Prostate gland (tissue), 2 donors: ENCODE measurements around the gene RTCA. TPM values are rescaled to one million over a fixed set of nuclear protein-coding genes. Genes with fewer than 3 reads are reported as not detected.

ENCODE experiments used
- DNase-seq: peaks from one replicate; pipeline ENCODE4 v3.0.0-alpha.2; 2019; ENCODE audit warnings: low spot score
- H3K27ac ChIP-seq, 2 donors: fragments of 200-600 bp; sonication (generic); 2 replicates each; pipeline ENCODE4 v1.5.1; 2017 to 2019
- H3K27me3 ChIP-seq: fragments of 200-600 bp; sonication (generic); replicated peaks from 2 replicates; pipeline ENCODE4 v1.5.1; 2019; ENCODE audit not compliant: insufficient read depth
- H3K36me3 ChIP-seq, 2 donors: fragments of 200-600 bp; sonication (generic); 1 replicate in 1 of 2; 2 replicates in 1 of 2; pipeline versions ENCODE4 v1.5.1 to v1.8.1; 2017 to 2019
- H3K4me1 ChIP-seq: fragments of 200-600 bp; sonication (generic); replicated peaks from 2 replicates; pipeline ENCODE4 v1.5.1; 2019
- H3K4me3 ChIP-seq, 2 donors: fragments of 200-600 bp; sonication (generic); 2 replicates each; pipeline ENCODE4 v1.5.1; 2017 to 2019
- H3K9me3 ChIP-seq: fragments of 200-600 bp; sonication (generic); 2 replicates; pipeline ENCODE4 v1.5.1; 2017
- CTCF ChIP-seq, 4 experiments: fragments of 200-600 bp in 2 of 4; fragments of 450-650 bp in 2 of 4; sonication (generic) in 2 of 4; IDR thresholded peaks; 1 replicate in 3 of 4; 2 replicates in 1 of 4; pipeline ENCODE4 v1.5.1; 2016 to 2019; ENCODE audit warnings: antibody characterized with exemption in 4 of 4, mild to moderate bottlenecking in 2 of 4, moderate library complexity in 2 of 4
- POLR2A ChIP-seq: fragments of 450-650 bp; IDR thresholded peaks from one replicate; pipeline ENCODE4 v1.6.1; 2016; ENCODE audit warnings: antibody characterized with exemption, mild to moderate bottlenecking
- POLR2AphosphoS5 ChIP-seq: sonication (generic); formaldehyde crosslinking; IDR thresholded peaks from one replicate; pipeline ENCODE4 v1.6.1; 2017; ENCODE audit warnings: antibody characterized with exemption
- WGBS: methylation state at CpG from one replicate; pipeline ENCODE4 v1.1.5; 2018; 5-methylcytosine and 5-hydroxymethylcytosine counted together
- intact Hi-C: fragments of 100-400 bp; cut with DNase I; formaldehyde crosslinking; loops from one replicate; pipeline ENCODE4 v1.14.2; 2022
- total RNA-seq, 2 donors: library from RNA; depleted of rRNA; stranded (reverse); fragments of >200 nt; gene quantifications; one replicate each; pipeline ENCODE4 v1.1.0, GENCODE V29; 2016

Gene RTCA
- total RNA-seq, 2 donors from 2014 or later = 19.8 to 22.4 TPM

- H3K27me3 ChIP-seq = no peaks in the 10 kb centered on the region
- H3K4me1 ChIP-seq = no peaks in the 10 kb centered on the region
- DNase-seq = no peak
- intact Hi-C loops = no loop called here
- no peak overlapping the region for H3K4me3 ChIP-seq
- H3K36me3 ChIP-seq = no peaks in the 10 kb centered on the region
- TF ChIP-seq CTCF (IDR thresholded peaks at IDR 0.05) (no peak), POLR2A (no peak), POLR2AphosphoS5 (no peak)
- H3K27ac ChIP-seq = no peak overlapping the region
- no peaks in the 10 kb centered on the region for H3K9me3 ChIP-seq
- WGBS = 91% methylated on average over 3 of the region's 3 CpGs
Observed at GRCh38 chr1:100237091-100237490, 28.9 kb upstream of the RTCA start.

- intact Hi-C loops = no loop called here
- Histone ChIP-seq H3K4me3 (no peak overlapping the region), H3K27me3 (no peaks in the 10 kb centered on the region), H3K27ac (peak overlapping the region; percentile 19 to 30), H3K4me1 (no peaks in the 10 kb centered on the region), H3K36me3 (no peaks in the 10 kb centered on the region), H3K9me3 (no peaks in the 10 kb centered on the region)
- DNase-seq = no peak
- TF ChIP-seq POLR2AphosphoS5 = peak; percentile 62
- no peak for TF ChIP-seq POLR2A
Observed at GRCh38 chr1:100239961-100240360, 26.1 kb upstream of the RTCA start.

- intact Hi-C loops = no loop called here
- TF ChIP-seq POLR2AphosphoS5 = no peak
- no peak for TF ChIP-seq CTCF (IDR thresholded peaks at IDR 0.05)
- no peak for TF ChIP-seq POLR2A
- 88% methylated on average over 4 of the region's 4 CpGs for WGBS
Observed at GRCh38 chr1:100240631-100241030, 25.4 kb upstream of the RTCA start.

GRCh38 chr1:100246738-100247137 lies 19.3 kb upstream of the RTCA start:
- Histone ChIP-seq H3K27me3 (no peaks in the 10 kb centered on the region), H3K4me1 (no peaks in the 10 kb centered on the region), H3K27ac (no peak overlapping the region), H3K36me3 (no peaks in the 10 kb centered on the region), H3K4me3 (no peak overlapping the region), H3K9me3 (no peaks in the 10 kb centered on the region)
- WGBS = 74% methylated on average over 4 of the region's 4 CpGs
- intact Hi-C loops = no loop called here
- TF ChIP-seq POLR2AphosphoS5 (no peak), CTCF (IDR thresholded peaks at IDR 0.05) (no peak), POLR2A (no peak)
- no peak for DNase-seq

More at GRCh38 chr1:100240631-100241030, 25.4 kb upstream of the RTCA start:
- Histone ChIP-seq H3K27ac (peak overlapping the region; percentile 19 to 30), H3K4me1 (no peaks in the 10 kb centered on the region), H3K9me3 (no peaks in the 10 kb centered on the region), H3K27me3 (no peaks in the 10 kb centered on the region), H3K36me3 (no peaks in the 10 kb centered on the region), H3K4me3 (no peak overlapping the region)
- no peak for DNase-seq

DNA sequence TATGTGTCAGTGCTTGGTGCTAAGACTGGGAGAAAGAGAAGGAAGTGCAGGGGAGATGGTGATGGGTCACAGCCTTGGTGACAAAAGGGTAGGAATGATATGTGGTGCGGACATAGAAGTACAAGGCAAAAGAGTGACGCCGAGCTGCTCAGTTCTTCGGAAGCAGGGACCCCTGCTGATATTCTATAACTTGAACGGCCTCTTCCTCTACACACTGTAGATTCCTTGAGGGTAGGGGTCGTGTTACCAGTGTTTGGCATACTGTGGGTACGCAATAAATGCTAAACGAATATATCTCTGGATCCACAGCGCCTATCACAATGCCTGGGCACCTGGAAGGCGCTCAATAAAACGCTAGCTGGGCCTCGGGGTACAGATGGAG lies 16.9 kb upstream of the RTCA start:
- intact Hi-C loops = no loop called here
- Histone ChIP-seq H3K4me1 (no peaks in the 10 kb centered on the region), H3K36me3 (no peaks in the 10 kb centered on the region), H3K27me3 (no peaks in the 10 kb centered on the region), H3K27ac (peak overlapping the region; percentile 84 to 85), H3K4me3 (peak overlapping the region; percentile 69 to 90), H3K9me3 (no peaks in the 10 kb centered on the region)
- under 1% methylated on average over 12 of the region's 12 CpGs for WGBS
- DNase-seq = no peak
- TF ChIP-seq POLR2AphosphoS5 (no peak), POLR2A (no peak)

DNA sequence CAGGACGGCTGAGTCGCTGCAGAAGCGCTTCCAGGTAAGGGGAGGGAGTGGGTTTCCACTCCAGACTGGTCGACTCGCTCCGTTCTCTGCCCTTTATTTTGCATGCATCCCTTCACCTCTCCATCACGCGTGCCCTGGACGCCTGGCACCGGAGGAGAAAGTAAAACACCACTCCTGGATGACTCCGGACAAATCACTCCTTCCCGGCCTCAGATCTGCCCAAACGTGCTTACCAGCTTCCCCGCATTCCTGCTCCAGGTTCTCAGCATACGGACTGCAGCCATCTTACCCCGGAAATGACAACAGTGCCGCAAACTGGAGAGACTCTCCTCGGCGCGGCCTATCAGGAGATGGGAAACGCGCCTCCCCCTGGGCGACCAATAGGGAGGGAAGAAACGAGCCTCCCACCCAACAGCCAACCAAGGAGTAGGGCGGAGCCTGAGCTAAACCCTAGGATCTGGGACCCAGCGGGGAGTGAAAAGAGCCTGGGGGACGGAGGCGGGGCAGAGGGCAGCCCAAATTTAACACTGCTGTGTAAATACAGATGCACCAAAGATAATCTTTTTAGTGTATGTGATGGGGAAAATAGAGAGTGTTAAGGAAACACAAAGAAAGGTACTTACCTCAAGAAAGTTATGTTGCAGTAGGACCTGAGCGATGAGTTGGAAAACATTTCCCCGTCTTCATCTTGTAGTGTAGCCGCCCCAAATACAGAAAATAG lies 16.3 kb upstream of the RTCA start, which contains the start of gene DBT:
Gene DBT, minus strand, starts transcription at position 298 of the 721 bp plus-strand sequence. Its CDS starts 14 bp downstream, at position 284.
- no peaks in the 10 kb centered on the region for H3K27me3 ChIP-seq
- DNase-seq = peak; percentile 97
- no peaks in the 10 kb centered on the region for H3K9me3 ChIP-seq
- intact Hi-C loops = loop anchor here (5.0 kb wide), 2 partner anchors 117 to 203 kb away; partner anchors contain the start of genes SASS6 and TRMT13
- H3K36me3 ChIP-seq = no peaks in the 10 kb centered on the region
- no peaks in the 10 kb centered on the region for H3K4me1 ChIP-seq
- H3K27ac ChIP-seq = peak within 1 kb of the TSS; percentile 84 to 85
- WGBS = under 1% methylated on average over 31 of the region's 31 CpGs
- peak; percentile 81 for TF ChIP-seq POLR2A
- TF ChIP-seq CTCF (IDR thresholded peaks at IDR 0.05) = peak in 1 of 4 experiments; percentile 18
- TF ChIP-seq POLR2AphosphoS5 = peak; percentile 98
- peak within 1 kb of the TSS; percentile 69 to 90 for H3K4me3 ChIP-seq
